Neural progenitor cell (in vitro differentiated cells): ENCODE measurements around the gene RXRA. TPM values are rescaled to one million over a fixed set of nuclear protein-coding genes. Genes with fewer than 3 reads are reported as not detected.
A peak's percentile ranks its signal among the peaks of the same experiment; 100 is the strongest.

Experiments
- DNase-seq: peaks from one replicate; pipeline ENCODE4 v3.0.0-alpha.2; 2016; ENCODE audit warnings: low spot score
- H2AFZ ChIP-seq: fragments of 200-600 bp; sonication (generic); replicated peaks from 2 replicates; pipeline ENCODE4 v1.6.1; 2016; ENCODE audit warnings: antibody characterized with exemption
- H3F3A ChIP-seq: fragments of 200-600 bp; sonication (generic); 2 replicates; pipeline ENCODE4 v1.6.1; 2016; ENCODE audit warnings: antibody characterized with exemption, low read depth
- H3K27ac ChIP-seq: fragments of 200-600 bp; sonication (generic); 2 replicates; pipeline ENCODE4 v1.5.1; 2016; ENCODE audit warnings: mild to moderate bottlenecking
- H3K27me3 ChIP-seq: fragments of 200-600 bp; sonication (generic); 2 replicates; pipeline ENCODE4 v1.6.1; 2016; ENCODE audit warnings: mild to moderate bottlenecking, moderate library complexity
- H3K36me3 ChIP-seq: fragments of 200-600 bp; sonication (generic); 2 replicates; pipeline ENCODE4 v1.5.1; 2016
- H3K4me1 ChIP-seq: fragments of 200-600 bp; sonication (generic); 2 replicates; pipeline ENCODE4 v1.6.1; 2016; ENCODE audit warnings: mixed run types
- H3K4me2 ChIP-seq: fragments of 200-600 bp; sonication (generic); 2 replicates; pipeline ENCODE4 v1.6.1; 2016
- H3K4me3 ChIP-seq: fragments of 200-600 bp; sonication (generic); 2 replicates; pipeline ENCODE4 v1.5.1; 2016
- H3K79me2 ChIP-seq: fragments of 200-600 bp; sonication (generic); 2 replicates; pipeline ENCODE4 v1.6.1; 2016; ENCODE audit warnings: low read depth
- H3K9ac ChIP-seq: fragments of 200-600 bp; sonication (generic); 2 replicates; pipeline ENCODE4 v1.6.1; 2016
- H3K9me3 ChIP-seq: fragments of 200-600 bp; sonication (generic); 2 replicates; pipeline ENCODE4 v1.5.1; 2016; ENCODE audit warnings: low read depth
- H4K20me1 ChIP-seq: fragments of 200-600 bp; sonication (generic); 2 replicates; pipeline ENCODE4 v1.6.1; 2016; ENCODE audit warnings: low read depth
- H3K27ac Mint-ChIP-seq: 3 replicates; pipeline ENCODE4 v1.8.0; 2021; ENCODE audit warnings: mixed read lengths
- H3K27me3 Mint-ChIP-seq: 2 replicates; pipeline ENCODE4 v1.8.0; 2022; ENCODE audit warnings: low read depth, mild to moderate bottlenecking, inconsistent platforms, moderate library complexity, mixed read lengths; ENCODE audit not compliant: insufficient read depth
- H3K36me3 Mint-ChIP-seq: 3 replicates; pipeline ENCODE4 v1.8.0; 2021; ENCODE audit warnings: mixed read lengths
- H3K4me1 Mint-ChIP-seq: 3 replicates; pipeline ENCODE4 v1.8.0; 2021; ENCODE audit warnings: mixed read lengths
- H3K4me3 Mint-ChIP-seq: 3 replicates; pipeline ENCODE4 v1.8.0; 2021; ENCODE audit warnings: mild to moderate bottlenecking, moderate library complexity, mixed read lengths
- H3K9me3 Mint-ChIP-seq: 3 replicates; pipeline ENCODE4 v1.8.0; 2020; ENCODE audit warnings: mixed read lengths
- EZH2 ChIP-seq: fragments of 200-600 bp; sonication (generic); IDR thresholded peaks from 2 replicates; pipeline ENCODE4 v1.6.1; 2017; ENCODE audit warnings: antibody characterized with exemption, mild to moderate bottlenecking, moderate library complexity
- EZH2phosphoT487 ChIP-seq: fragments of 200-600 bp; sonication (generic); IDR thresholded peaks from 2 replicates; pipeline ENCODE4 v1.6.1; 2017; ENCODE audit warnings: antibody characterized with exemption
- total RNA-seq: library from RNA; depleted of rRNA; stranded (reverse); fragments of >200 nt; gene quantifications from 2 replicates; pipeline ENCODE4 v1.2.3, GENCODE V29; 2015; ENCODE audit warnings: low replicate concordance
- TF ChIP-seq, protein P1 (sequence below): fragments of 200-600 bp; sonication (generic); IDR thresholded peaks from 2 replicates; pipeline ENCODE4 v1.5.1; 2017; ENCODE audit warnings: antibody characterized with exemption, mild to moderate bottlenecking

Gene RXRA
- total RNA-seq, 1 donor from 2014 or later = 11.6 TPM

DNA sequence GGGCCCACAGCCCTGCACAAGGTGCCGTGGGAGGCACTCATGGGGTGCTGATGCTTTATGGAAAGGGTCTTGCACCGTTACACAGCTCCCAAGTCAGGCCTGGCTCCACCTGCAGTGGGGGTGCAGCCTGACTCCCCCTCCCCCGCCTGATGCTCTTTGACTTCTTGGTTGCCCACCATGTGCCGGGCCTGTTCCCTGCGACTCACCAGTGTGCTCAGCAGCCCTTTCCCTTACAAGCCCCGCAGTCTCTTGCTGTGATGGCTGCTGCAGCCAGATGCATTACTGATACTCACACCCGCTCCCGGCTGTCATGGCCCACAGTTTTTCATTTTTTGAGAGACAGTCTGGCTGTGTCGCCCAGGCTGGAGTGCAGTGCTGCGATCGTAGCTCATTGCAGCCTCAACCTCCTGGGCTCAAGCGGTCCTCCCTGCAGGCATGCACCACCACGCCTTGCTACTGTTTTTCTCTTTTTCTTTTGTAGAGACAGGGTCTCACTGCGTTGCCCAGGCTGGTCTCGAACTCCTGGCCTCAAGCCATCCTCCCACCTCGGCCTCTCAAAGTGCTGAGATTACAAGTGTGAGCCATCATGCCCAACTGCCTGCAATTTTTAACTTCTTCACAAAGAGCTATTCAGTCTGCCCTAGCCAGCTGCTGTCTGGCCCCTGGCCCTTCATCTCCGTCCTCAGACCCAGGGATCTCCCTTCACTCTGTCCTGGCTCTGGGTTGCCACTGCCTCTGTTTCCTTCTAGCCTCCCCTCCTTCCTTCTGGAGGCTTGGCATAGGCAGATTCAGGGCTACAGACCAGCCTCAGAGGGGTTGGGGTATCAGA lies 109.5 kb downstream of the RXRA start:
- Histone ChIP-seq H4K20me1 (peaks cover 4% of the 10 kb centered on the region), H2AFZ (no peak overlapping the region), H3K9me3 (no peaks in the 10 kb centered on the region), H3K4me1 (peaks cover 17% of the 10 kb centered on the region), H3K27me3 (no peaks in the 10 kb centered on the region), H3K79me2 (no peaks in the 10 kb centered on the region), H3K27ac (no peak overlapping the region), H3K4me3 (no peak overlapping the region), H3K36me3 (no peaks in the 10 kb centered on the region), H3K4me2 (no peak overlapping the region), H3K9ac (no peak overlapping the region), H3F3A (peaks cover 4% of the 10 kb centered on the region)
- peaks cover 4% of the 10 kb centered on the region for H3K27me3 Mint-ChIP-seq
- H3K4me1 Mint-ChIP-seq = peaks cover 32% of the 10 kb centered on the region
- no peaks in the 10 kb centered on the region for H3K9me3 Mint-ChIP-seq
- H3K36me3 Mint-ChIP-seq = peaks cover 6% of the 10 kb centered on the region
- H3K4me3 Mint-ChIP-seq = peak overlapping the region; percentile 72
- peak overlapping the region; percentile 89 for H3K27ac Mint-ChIP-seq
- DNase-seq = no peak
- TF ChIP-seq, protein P1, sequence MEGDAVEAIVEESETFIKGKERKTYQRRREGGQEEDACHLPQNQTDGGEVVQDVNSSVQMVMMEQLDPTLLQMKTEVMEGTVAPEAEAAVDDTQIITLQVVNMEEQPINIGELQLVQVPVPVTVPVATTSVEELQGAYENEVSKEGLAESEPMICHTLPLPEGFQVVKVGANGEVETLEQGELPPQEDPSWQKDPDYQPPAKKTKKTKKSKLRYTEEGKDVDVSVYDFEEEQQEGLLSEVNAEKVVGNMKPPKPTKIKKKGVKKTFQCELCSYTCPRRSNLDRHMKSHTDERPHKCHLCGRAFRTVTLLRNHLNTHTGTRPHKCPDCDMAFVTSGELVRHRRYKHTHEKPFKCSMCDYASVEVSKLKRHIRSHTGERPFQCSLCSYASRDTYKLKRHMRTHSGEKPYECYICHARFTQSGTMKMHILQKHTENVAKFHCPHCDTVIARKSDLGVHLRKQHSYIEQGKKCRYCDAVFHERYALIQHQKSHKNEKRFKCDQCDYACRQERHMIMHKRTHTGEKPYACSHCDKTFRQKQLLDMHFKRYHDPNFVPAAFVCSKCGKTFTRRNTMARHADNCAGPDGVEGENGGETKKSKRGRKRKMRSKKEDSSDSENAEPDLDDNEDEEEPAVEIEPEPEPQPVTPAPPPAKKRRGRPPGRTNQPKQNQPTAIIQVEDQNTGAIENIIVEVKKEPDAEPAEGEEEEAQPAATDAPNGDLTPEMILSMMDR = no peak
- TF ChIP-seq EZH2 = no peak

DNA sequence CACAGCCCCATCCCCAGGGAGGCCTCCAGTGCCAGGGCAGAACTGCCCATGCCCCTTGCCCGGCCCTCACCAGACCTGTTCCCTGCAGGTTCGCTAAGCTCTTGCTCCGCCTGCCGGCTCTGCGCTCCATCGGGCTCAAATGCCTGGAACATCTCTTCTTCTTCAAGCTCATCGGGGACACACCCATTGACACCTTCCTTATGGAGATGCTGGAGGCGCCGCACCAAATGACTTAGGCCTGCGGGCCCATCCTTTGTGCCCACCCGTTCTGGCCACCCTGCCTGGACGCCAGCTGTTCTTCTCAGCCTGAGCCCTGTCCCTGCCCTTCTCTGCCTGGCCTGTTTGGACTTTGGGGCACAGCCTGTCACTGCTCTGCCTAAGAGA lies 110.1 kb downstream of the RXRA start:
- peaks cover 6% of the 10 kb centered on the region for H3K36me3 Mint-ChIP-seq
- H3K36me3 ChIP-seq = no peaks in the 10 kb centered on the region
- no peaks in the 10 kb centered on the region for H3K79me2 ChIP-seq
- TF ChIP-seq EZH2phosphoT487 = no peak
- TF ChIP-seq, protein P1 = no peak
- no peak for TF ChIP-seq EZH2
- no peaks in the 10 kb centered on the region for H3K27me3 ChIP-seq
- H3F3A ChIP-seq = peaks cover 4% of the 10 kb centered on the region
- peaks cover 34% of the 10 kb centered on the region for H3K4me1 Mint-ChIP-seq
- no peak overlapping the region for H3K27ac ChIP-seq
- H3K9ac ChIP-seq = no peak overlapping the region
- H3K4me3 Mint-ChIP-seq = peak overlapping the region; percentile 53
- H3K4me2 ChIP-seq = no peak overlapping the region
- peaks cover 4% of the 10 kb centered on the region for H4K20me1 ChIP-seq
- H3K9me3 Mint-ChIP-seq = no peaks in the 10 kb centered on the region
- no peak overlapping the region for H3K4me3 ChIP-seq
- H3K9me3 ChIP-seq = no peaks in the 10 kb centered on the region
- no peak for DNase-seq
- peaks cover 4% of the 10 kb centered on the region for H3K27me3 Mint-ChIP-seq
- H2AFZ ChIP-seq = no peak overlapping the region
- peak overlapping the region; percentile 89 for H3K27ac Mint-ChIP-seq
- peaks cover 17% of the 10 kb centered on the region for H3K4me1 ChIP-seq

DNA sequence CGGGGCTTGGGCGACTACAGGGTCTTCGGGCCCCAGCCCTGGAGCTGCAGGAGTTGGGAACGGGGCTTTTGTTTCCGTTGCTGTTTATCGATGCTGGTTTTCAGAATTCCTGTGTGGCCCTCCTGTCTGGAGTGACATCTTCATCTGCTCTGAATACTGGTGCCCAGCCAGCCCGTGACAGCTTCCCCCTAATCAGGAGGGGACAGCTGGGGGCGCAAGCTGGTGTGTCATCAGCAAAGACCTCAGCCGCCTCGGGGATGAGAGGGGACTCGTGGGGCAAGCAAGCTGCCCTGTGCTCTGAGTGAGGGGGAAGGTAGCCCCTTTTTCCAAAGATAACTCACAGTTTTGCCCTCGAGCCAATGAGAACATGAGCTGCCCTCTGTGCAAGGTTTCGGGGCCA lies 110.7 kb downstream of the RXRA start:
- TF ChIP-seq, protein P1 = no peak
- TF ChIP-seq EZH2 (no peak), EZH2phosphoT487 (no peak)
- no peak overlapping the region for H3K9ac ChIP-seq
- no peak overlapping the region for H3K4me3 Mint-ChIP-seq
- H3K36me3 Mint-ChIP-seq = peaks cover 6% of the 10 kb centered on the region
- H3K4me3 ChIP-seq = no peak overlapping the region
- no peak for DNase-seq
- no peak overlapping the region for H2AFZ ChIP-seq
- H3K27me3 Mint-ChIP-seq = peaks cover 4% of the 10 kb centered on the region
- H3K27me3 ChIP-seq = no peaks in the 10 kb centered on the region
- H3F3A ChIP-seq = peaks cover 4% of the 10 kb centered on the region
- peaks cover 4% of the 10 kb centered on the region for H4K20me1 ChIP-seq
- H3K27ac ChIP-seq = no peak overlapping the region
- no peak overlapping the region for H3K4me2 ChIP-seq
- H3K9me3 Mint-ChIP-seq = no peaks in the 10 kb centered on the region
- H3K36me3 ChIP-seq = no peaks in the 10 kb centered on the region
- peak overlapping the region; percentile 76 for H3K27ac Mint-ChIP-seq
- H3K4me1 Mint-ChIP-seq = peaks cover 35% of the 10 kb centered on the region
- H3K79me2 ChIP-seq = no peaks in the 10 kb centered on the region
- H3K9me3 ChIP-seq = no peaks in the 10 kb centered on the region
- peaks cover 17% of the 10 kb centered on the region for H3K4me1 ChIP-seq
